CD4-positive, alpha-beta T cell (primary cell): ENCODE measurements around the gene BAIAP2L2. TPM values are rescaled to one million over a fixed set of nuclear protein-coding genes. Genes with fewer than 3 reads are reported as not detected.

ENCODE experiments used
- ATAC-seq: fragments of 200-7000 bp; cut with Tn5 transposase; one replicate; pipeline ENCODE4 v1.10.0; 2022; ENCODE audit warnings: mild to moderate bottlenecking; ENCODE audit not compliant: poor library complexity
- CTCF ChIA-PET: fragments of 350-600 bp; sonication (Branson Sonifier 250); formaldehyde crosslinking; loops from one replicate; lab custom pipeline; 2021; ENCODE audit warnings: antibody characterized with exemption, inconsistent platforms; lab: Charles Lee
- POLR2A ChIA-PET: fragments of 350-600 bp; sonication (Branson Sonifier 250); formaldehyde crosslinking; loops from one replicate; lab custom pipeline; 2021; ENCODE audit warnings: antibody characterized with exemption, inconsistent platforms; lab: Charles Lee
- DNase-seq, 14 experiments: peaks; one replicate each; pipeline ENCODE4 v3.0.0-alpha.2; 2013 to 2020; ENCODE audit warnings: mixed read lengths in 2 of 14
- H3K27ac ChIP-seq, 2 donors: one replicate each; pipeline versions ENCODE4 v1.5.1 to v1.7.0; 2013; ENCODE audit warnings: low read length in 2 of 2, low read depth in 1 of 2, mild to moderate bottlenecking in 1 of 2
- H3K27me3 ChIP-seq, 2 experiments: 1 replicate in 1 of 2; 2 replicates in 1 of 2; pipeline versions ENCODE4 v1.6.1 to v1.7.0; 2013; ENCODE audit warnings: low read length in 2 of 2, control low read depth in 1 of 2, mild to moderate bottlenecking in 1 of 2, moderate library complexity in 1 of 2; ENCODE audit not compliant: insufficient read depth in 2 of 2, control insufficient read depth in 1 of 2
- H3K36me3 ChIP-seq: one replicate; pipeline ENCODE4 v1.6.1; 2013; ENCODE audit warnings: low read length, control low read depth; ENCODE audit not compliant: insufficient read depth
- H3K4me1 ChIP-seq: one replicate; pipeline ENCODE4 v1.6.1; 2013; ENCODE audit warnings: low read length, control low read depth; ENCODE audit not compliant: insufficient read depth
- H3K4me3 ChIP-seq: one replicate; pipeline ENCODE4 v1.5.1; 2013; ENCODE audit warnings: mild to moderate bottlenecking, low read length, moderate library complexity
- H3K9me3 ChIP-seq, 2 experiments: 1 replicate in 1 of 2; 2 replicates in 1 of 2; pipeline versions ENCODE4 v1.6.1 to v1.7.0; 2013; ENCODE audit warnings: low read length in 2 of 2, mild to moderate bottlenecking in 2 of 2, control low read depth in 1 of 2, moderate library complexity in 1 of 2; ENCODE audit not compliant: control insufficient read depth in 1 of 2, insufficient read depth in 1 of 2
- H3K27ac Mint-ChIP-seq: one replicate; pipeline ENCODE4 v1.8.0; 2020; ENCODE audit warnings: mixed read lengths
- H3K27me3 Mint-ChIP-seq: one replicate; pipeline ENCODE4 v1.8.0; 2021; ENCODE audit warnings: mixed read lengths
- H3K36me3 Mint-ChIP-seq: one replicate; pipeline ENCODE4 v1.8.0; 2021; ENCODE audit warnings: low read depth, mixed read lengths
- H3K4me1 Mint-ChIP-seq: one replicate; pipeline ENCODE4 v1.8.0; 2021; ENCODE audit warnings: low read depth, mixed read lengths
- H3K4me3 Mint-ChIP-seq: one replicate; pipeline ENCODE4 v1.8.0; 2020; ENCODE audit warnings: mild to moderate bottlenecking, mixed read lengths
- H3K9me3 Mint-ChIP-seq: one replicate; pipeline ENCODE4 v1.8.0; 2020; ENCODE audit warnings: mixed read lengths
- CTCF ChIP-seq: fragments of 200-600 bp; IDR thresholded peaks from one replicate; pipeline ENCODE4 v1.8.0; 2022; ENCODE audit warnings: antibody characterized with exemption, mild to moderate bottlenecking
- intact Hi-C, 2 experiments: fragments of 100-400 bp; cut with DNase I in 1 of 2; cut with micrococcal nuclease in 1 of 2; formaldehyde crosslinking; loops; one replicate each; pipeline versions ENCODE4 v1.15.1 to v1.9.0; 2023 to 2025; cut with DNase I, micrococcal nuclease
- total RNA-seq, 174 experiments: library from RNA in 2 of 174; stranded (reverse) in 2 of 174; gene quantifications; one replicate each; pipeline ENCODE4 v1.2.3 and lab custom pipeline; 2021 to 2026

BAIAP2L2 gene
- total RNA-seq, 2 experiments from 2014 or later, result 0.45 to 1.0 TPM

GRCh38 chr22:38036392-38037062, 74.0 kb downstream of the BAIAP2L2 start:
- DNase-seq, result no peak
- H3K27me3 ChIP-seq, result no peaks in the 10 kb centered on the region
- H3K4me3 ChIP-seq, result no peak overlapping the region
- Mint-ChIP-seq H3K4me1 (no peaks in the 10 kb centered on the region), H3K27ac (no peak overlapping the region), H3K4me3 (no peak overlapping the region), H3K27me3 (no peaks in the 10 kb centered on the region), H3K9me3 (no peaks in the 10 kb centered on the region), H3K36me3 (no peaks in the 10 kb centered on the region)
- ATAC-seq, result no peak
- ChIA-PET POLR2A (interaction anchor here (0.6 kb wide), 1 partner anchor 139 kb away, joined by 3 read pairs; no protein-coding TSS in a partner anchor), CTCF (interaction anchor here (0.6 kb wide), 1 partner anchor 16 kb away, joined by 3 read pairs; no protein-coding TSS in a partner anchor)
- no peaks in the 10 kb centered on the region for H3K36me3 ChIP-seq
- H3K27ac ChIP-seq, result no peak overlapping the region
- intact Hi-C loops, result no loop called here
- TF ChIP-seq CTCF, result no peak
- no peaks in the 10 kb centered on the region for H3K4me1 ChIP-seq
- no peaks in the 10 kb centered on the region for H3K9me3 ChIP-seq

GRCh38 chr22:38035530-38035885, 75.0 kb downstream of the BAIAP2L2 start:
- Mint-ChIP-seq H3K36me3 (no peaks in the 10 kb centered on the region), H3K4me3 (no peak overlapping the region), H3K4me1 (no peaks in the 10 kb centered on the region), H3K9me3 (no peaks in the 10 kb centered on the region), H3K27ac (no peak overlapping the region), H3K27me3 (no peaks in the 10 kb centered on the region)
- TF ChIP-seq CTCF, result no peak
- POLR2A ChIA-PET, result no interaction called here
- Histone ChIP-seq H3K4me3 (no peak overlapping the region), H3K27ac (no peak overlapping the region), H3K27me3 (no peaks in the 10 kb centered on the region), H3K4me1 (no peaks in the 10 kb centered on the region), H3K9me3 (no peaks in the 10 kb centered on the region), H3K36me3 (no peaks in the 10 kb centered on the region)
- ATAC-seq (no peak), DNase-seq (no peak)
- CTCF ChIA-PET, result no interaction called here
- intact Hi-C loops, result no loop called here

Other genes with a start within 250 kb of the BAIAP2L2 start
- gene MICALL1, start 204.4 kb downstream of the BAIAP2L2 start, total RNA-seq, result 10 to 100 TPM; 16.9 to 20.7 TPM
- not detected for gene C22orf23, start 157.1 kb downstream of the BAIAP2L2 start, total RNA-seq
- gene POLR2F, start 157.0 kb downstream of the BAIAP2L2 start, total RNA-seq, result 10 to 100 TPM; 20.2 to 21.1 TPM
- not detected for gene SOX10, start 126.1 kb downstream of the BAIAP2L2 start, total RNA-seq
- gene PICK1, start 53.3 kb downstream of the BAIAP2L2 start, total RNA-seq, result 10 to 100 TPM; 21.2 to 25.6 TPM
- gene SLC16A8, start 26.5 kb downstream of the BAIAP2L2 start, total RNA-seq, result not detected
- 10 to 100 TPM; 48.8 to 50.2 TPM for gene PLA2G6, start 71.1 kb upstream of the BAIAP2L2 start, total RNA-seq
- gene MAFF, start 91.3 kb upstream of the BAIAP2L2 start, total RNA-seq, result 10 to 100 TPM; 25.6 to 27.3 TPM
- gene TMEM184B, start 162.3 kb upstream of the BAIAP2L2 start, total RNA-seq, result 10 to 100 TPM; 49.3 to 50.1 TPM
- gene CSNK1E, start 206.7 kb upstream of the BAIAP2L2 start, total RNA-seq, result 100 to 1,000 TPM; 208 to 217 TPM